ENCODE measurements around the gene RETREG3. TPM values are rescaled to one million over a fixed set of nuclear protein-coding genes. Genes with fewer than 3 reads are reported as not detected.
"Not testable (repeated sequence)": the region's sequence is repeated elsewhere in the genome, so short reads cannot be mapped to it uniquely, and the experiment has no call there.

Gene RETREG3
- total RNA-seq, 3 donors from 2014 or later (not counting 1 experiment from before 2014, with no cell fraction given), result 76.0 to 114 (median 101) TPM

- WGBS (ENCODE audit: insufficient coverage), result 99% methylated on average over 4 of the region's 4 CpGs
- Histone ChIP-seq H3K9me3 (ENCODE audit: control insufficient read depth, insufficient read depth, low read length) (no peaks in the 10 kb centered on the region), H3K4me3 (ENCODE audit: low read length) (no peak overlapping the region), H3K4me1 (ENCODE audit: control insufficient read depth, insufficient read depth, low read length) (peaks cover 17% of the 10 kb centered on the region), H3K36me3 (ENCODE audit: control insufficient read depth, insufficient read depth, low read length) (peaks cover 30% of the 10 kb centered on the region), H3K27ac (ENCODE audit: low read length) (no peak overlapping the region), H3K27me3 (ENCODE audit: control insufficient read depth, insufficient read depth, low read length) (no peaks in the 10 kb centered on the region)
- no peak overlapping the region for H3K27ac Mint-ChIP-seq
- peaks cover 22 to 27% of the 10 kb centered on the region in 2 donors for H3K4me1 Mint-ChIP-seq
- H3K27me3 Mint-ChIP-seq (ENCODE audit: low read depth in 2 of 2), result no peaks in the 10 kb centered on the region
- ATAC-seq, result no peak
- no peak for DNase-seq
- H3K4me3 Mint-ChIP-seq, result no peak overlapping the region
- no peaks in the 10 kb centered on the region for H3K9me3 Mint-ChIP-seq
- intact Hi-C loops (cut with micrococcal nuclease), result no loop called here
- H3K36me3 Mint-ChIP-seq, result no peaks in the 10 kb centered on the region
- no peak for TF ChIP-seq CTCF (IDR thresholded peaks at IDR 0.05)
These were observed 2.8 kb upstream of the RETREG3 start for GRCh38 chr17:42612013-42612412.

- 25% methylated on average over 31 of the region's 42 CpGs for WGBS (ENCODE audit: insufficient coverage)
- H3K9me3 ChIP-seq (ENCODE audit: control insufficient read depth, insufficient read depth, low read length); H3K27me3 ChIP-seq (ENCODE audit: control insufficient read depth, insufficient read depth, low read length); H3K36me3 Mint-ChIP-seq; ATAC-seq; H3K27me3 Mint-ChIP-seq (ENCODE audit: low read depth in 2 of 2); H3K9me3 Mint-ChIP-seq; DNase-seq: not testable (repeated sequence)
- intact Hi-C loops (cut with micrococcal nuclease), result loop anchor here (2.0 to 5.0 kb wide), 4 partner anchors 33 to 221 kb away; partner anchors contain the start of genes MLX, PSMC3IP and STAT3
- H3K27ac ChIP-seq (ENCODE audit: low read length), result peak overlapping the region; percentile 67
- peaks cover 25% of the 10 kb centered on the region for H3K36me3 ChIP-seq (ENCODE audit: control insufficient read depth, insufficient read depth, low read length)
- peak overlapping the region; percentile 100 for H3K4me3 Mint-ChIP-seq
- H3K4me1 ChIP-seq (ENCODE audit: control insufficient read depth, insufficient read depth, low read length), result peaks cover 32% of the 10 kb centered on the region
- H3K4me3 ChIP-seq (ENCODE audit: low read length), result peak overlapping the region; percentile 73
- H3K4me1 Mint-ChIP-seq, result peaks cover 36 to 45% of the 10 kb centered on the region in 2 donors
- peak overlapping the region; percentile 96 to 97 for H3K27ac Mint-ChIP-seq
These were observed 934 bp upstream of the RETREG3 start for GRCh38 chr17:42609814-42610801.

GRCh38 chr17:42608305-42609181 is 631 bp downstream of the RETREG3 start:
- Mint-ChIP-seq H3K4me1 (peaks cover 48 to 61% of the 10 kb centered on the region in 2 donors), H3K4me3 (peak overlapping the region; percentile 100), H3K27ac (peak overlapping the region; percentile 96 to 97), H3K36me3 (no peaks in the 10 kb centered on the region), H3K9me3 (no peaks in the 10 kb centered on the region), H3K27me3 (ENCODE audit: low read depth in 2 of 2) (no peaks in the 10 kb centered on the region)
- Histone ChIP-seq H3K36me3 (ENCODE audit: control insufficient read depth, insufficient read depth, low read length) (peaks cover 13% of the 10 kb centered on the region), H3K27ac (ENCODE audit: low read length) (peak overlapping the region; percentile 90), H3K4me1 (ENCODE audit: control insufficient read depth, insufficient read depth, low read length) (peaks cover 32% of the 10 kb centered on the region), H3K27me3 (ENCODE audit: control insufficient read depth, insufficient read depth, low read length) (no peaks in the 10 kb centered on the region), H3K4me3 (ENCODE audit: low read length) (peak overlapping the region; percentile 98), H3K9me3 (ENCODE audit: control insufficient read depth, insufficient read depth, low read length) (no peaks in the 10 kb centered on the region)
- intact Hi-C loops (cut with micrococcal nuclease), result loop anchor here (2.0 to 5.0 kb wide), 4 partner anchors 32 to 220 kb away; partner anchors contain the start of genes MLX, PSMC3IP and STAT3
- peak; percentile 25 to 51 for DNase-seq
- 0% methylated on average over 30 of the region's 30 CpGs for WGBS (ENCODE audit: insufficient coverage)
- TF ChIP-seq CTCF (IDR thresholded peaks at IDR 0.05), result no peak
- ATAC-seq, result peak; percentile 56 to 76 (median 59)

Data from natural killer cell (primary cell).